GM19324 (cell line): ENCODE results near the gene TRPT1.
A peak's percentile ranks its signal among the peaks of the same experiment; 100 is the strongest.

Source experiments
- ATAC-seq: cut with Tn5 transposase; IDR thresholded peaks from one replicate; pipeline ENCODE4 v1.9.1; 2021; ENCODE audit warnings: mild to moderate bottlenecking, moderate library complexity; ENCODE audit not compliant: unreplicated experiment, low FRiP score

TRPT1 gene

DNA sequence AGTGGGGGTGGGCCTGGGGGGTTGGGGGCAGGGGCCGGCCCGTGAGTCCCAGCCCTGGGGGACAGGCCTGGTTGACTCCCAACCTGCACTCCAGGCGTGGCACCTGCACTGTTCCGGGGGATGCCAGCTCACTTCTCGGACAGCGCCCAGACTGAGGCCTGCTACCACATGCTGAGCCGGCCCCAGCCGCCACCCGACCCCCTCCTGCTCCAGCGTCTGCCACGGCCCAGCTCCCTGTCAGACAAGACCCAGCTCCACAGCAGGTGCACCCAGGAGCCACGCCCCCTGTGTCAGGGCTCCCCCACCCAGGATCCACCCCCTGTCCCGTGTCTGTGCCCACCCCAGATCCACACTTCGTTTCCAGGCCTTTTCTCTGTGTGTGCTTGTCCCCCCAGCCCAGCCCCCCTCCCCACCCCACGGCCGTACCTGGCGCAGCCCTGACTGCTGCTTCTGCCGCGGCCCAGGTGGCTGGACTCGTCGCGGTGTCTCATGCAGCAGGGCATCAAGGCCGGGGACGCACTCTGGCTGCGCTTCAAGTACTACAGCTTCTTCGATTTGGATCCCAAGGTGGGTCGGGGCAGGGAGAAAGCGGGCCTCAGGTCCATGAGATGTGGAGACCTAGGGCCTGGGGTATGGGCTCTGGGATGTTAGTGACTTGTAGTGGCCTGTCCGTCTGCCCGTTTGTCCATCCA lies 14.7 kb downstream of the TRPT1 start:
- no peak for ATAC-seq

DNA sequence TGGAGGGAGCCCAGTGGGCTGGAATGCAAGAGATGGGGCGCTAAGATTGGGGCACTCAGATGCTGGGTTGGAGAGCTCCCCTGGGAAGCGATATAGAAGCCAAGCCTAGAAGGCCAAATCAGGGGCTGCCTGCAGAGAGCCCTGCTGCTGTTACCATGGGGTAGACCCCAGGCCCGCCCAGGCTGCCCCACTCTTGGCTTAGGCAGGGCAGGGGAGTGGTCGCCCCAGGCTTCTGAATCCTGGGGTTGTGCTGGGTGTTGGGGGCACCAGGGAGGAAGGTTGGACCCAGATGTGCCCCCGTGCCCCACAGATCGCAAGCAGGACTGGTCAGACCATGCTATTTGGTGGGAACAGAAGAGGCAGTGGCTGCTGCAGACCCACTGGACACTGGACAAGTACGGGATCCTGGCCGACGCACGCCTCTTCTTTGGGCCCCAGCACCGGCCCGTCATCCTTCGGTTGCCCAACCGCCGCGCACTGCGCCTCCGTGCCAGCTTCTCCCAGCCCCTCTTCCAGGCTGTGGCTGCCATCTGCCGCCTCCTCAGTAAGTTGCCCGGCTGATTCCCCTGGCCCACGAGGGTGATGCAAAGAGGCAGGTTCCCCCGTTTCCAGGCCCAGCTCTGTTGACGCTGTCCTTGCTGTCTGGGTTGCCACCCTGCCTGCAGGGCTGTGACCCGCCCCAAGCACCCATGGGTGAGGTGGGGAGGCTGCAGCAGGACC lies 15.5 kb downstream of the TRPT1 start:
- ATAC-seq: no peak

DNA sequence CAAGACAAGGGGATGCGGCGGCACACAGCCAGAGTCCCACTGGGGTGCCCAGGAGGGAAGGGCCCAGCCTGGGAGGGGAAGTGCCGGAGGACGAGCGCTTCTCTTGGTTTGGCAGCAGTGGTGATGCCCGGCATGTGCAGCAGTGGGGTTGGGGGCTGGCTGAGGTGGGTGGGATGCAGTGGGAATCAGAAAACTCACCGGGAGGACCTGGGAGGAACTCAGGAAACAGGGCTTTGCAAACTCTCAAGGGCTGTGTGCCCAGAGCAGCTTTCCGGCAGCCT lies 16.5 kb downstream of the TRPT1 start:
- ATAC-seq: no peak

DNA sequence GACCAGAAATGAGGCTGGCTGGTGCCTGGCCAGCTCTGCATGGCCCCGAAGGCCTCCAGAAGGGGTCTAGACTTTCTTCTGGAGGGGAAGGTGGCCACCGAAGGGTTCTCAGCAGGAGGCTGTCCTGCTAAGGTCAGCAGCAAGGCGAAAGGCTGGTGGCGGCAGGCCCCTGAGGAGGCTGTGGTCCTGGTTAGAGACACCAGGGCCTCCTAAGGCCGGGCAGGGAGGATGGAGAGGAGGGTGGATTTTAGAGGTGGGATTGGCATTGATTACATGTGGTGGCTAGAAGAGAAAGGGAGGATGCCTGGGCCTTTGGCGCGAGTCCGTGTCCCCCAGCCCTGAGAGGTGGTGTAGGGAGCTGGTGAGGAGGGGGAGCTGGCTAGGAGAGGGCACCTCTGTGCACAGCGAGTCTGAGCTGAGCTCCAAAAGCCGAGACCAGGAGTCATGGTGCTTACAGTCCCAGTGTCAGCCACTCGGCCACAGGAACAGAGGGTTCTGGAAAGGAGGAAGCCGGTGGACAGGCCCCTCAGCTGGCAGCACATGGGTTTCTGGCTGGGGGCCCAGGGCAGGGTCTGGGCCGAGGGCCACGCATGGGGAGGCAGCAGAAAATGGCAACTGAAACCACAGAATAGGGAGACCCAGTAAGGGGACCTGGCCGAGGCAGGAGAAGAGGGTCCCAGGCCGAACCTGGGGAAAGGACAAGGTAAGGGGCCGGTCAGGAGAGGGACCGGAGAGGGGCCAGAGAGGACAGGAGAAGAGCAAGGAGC lies 17.0 kb downstream of the TRPT1 start:
- ATAC-seq: no peak

DNA sequence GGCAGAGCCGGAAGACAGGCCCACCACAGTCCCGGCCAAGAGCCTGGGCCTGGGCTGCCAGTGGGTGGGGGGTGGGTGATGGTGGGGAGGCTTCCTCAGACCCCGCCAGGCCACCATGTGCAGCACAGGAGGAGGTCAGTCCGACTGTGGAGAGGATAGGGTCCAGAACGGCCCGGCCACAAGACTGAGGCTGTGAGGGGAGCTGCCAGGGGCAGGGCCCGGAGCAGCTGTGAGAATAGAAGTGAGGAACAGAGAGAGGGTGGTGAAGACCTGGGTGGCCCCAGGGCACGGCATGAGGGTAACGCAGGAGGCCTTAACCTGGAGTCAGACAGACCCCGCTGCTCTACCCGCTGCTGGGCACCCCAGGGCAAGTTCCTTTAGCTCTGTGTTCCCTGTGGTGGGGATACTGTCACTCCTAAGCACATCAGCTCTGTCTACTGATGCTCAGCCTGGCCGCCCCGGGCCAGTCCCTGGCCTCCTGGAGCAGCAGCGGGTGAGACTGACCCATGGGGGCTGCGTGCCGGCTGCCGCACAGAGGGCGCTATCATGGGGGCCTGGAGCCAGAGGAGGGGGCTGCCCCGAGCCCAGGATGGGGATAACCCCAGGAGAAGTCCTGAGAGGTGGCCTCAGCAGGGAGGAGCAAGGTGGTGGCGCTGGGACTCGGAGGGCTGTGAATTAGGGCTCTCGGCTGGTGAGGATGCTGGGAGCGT lies 17.7 kb downstream of the TRPT1 start:
- no peak for ATAC-seq

DNA sequence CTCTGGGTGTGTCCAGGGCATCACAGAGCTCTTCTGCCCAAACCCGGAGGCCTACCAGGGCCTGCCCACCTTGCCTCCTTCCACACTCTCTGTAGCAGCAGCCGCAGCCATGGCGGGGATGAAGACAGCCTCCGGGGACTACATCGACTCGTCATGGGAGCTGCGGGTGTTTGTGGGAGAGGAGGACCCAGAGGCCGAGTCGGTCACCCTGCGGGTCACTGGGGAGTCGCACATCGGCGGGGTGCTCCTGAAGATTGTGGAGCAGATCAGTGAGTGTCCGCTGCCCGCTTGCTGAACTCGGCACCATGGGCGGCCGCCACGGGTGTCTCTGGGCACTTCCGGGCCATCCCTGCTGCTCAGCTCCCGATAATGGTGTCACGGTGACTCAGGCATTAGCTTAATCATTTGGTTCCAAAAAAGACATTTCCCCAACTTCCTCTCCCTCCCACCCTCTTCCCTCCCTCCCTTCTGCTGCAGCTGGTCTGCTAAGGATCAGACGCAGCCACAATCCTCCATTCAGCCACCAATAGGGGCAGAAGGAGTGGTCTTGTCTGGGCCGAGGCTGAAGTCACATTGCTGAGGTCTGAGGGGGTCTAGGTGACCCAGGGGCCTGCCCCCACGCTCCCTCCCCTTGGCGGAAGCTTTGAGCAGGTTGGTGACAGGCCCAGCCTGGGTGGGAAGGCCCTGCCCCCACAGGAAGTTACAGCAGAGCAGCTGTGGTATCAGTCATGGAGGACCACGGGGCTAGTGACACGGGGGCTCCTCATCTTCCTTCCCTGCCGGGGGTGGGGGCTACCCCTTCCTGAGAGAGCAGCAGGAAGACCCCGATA lies 18.5 kb downstream of the TRPT1 start:
- ATAC-seq: peak; percentile 42

DNA sequence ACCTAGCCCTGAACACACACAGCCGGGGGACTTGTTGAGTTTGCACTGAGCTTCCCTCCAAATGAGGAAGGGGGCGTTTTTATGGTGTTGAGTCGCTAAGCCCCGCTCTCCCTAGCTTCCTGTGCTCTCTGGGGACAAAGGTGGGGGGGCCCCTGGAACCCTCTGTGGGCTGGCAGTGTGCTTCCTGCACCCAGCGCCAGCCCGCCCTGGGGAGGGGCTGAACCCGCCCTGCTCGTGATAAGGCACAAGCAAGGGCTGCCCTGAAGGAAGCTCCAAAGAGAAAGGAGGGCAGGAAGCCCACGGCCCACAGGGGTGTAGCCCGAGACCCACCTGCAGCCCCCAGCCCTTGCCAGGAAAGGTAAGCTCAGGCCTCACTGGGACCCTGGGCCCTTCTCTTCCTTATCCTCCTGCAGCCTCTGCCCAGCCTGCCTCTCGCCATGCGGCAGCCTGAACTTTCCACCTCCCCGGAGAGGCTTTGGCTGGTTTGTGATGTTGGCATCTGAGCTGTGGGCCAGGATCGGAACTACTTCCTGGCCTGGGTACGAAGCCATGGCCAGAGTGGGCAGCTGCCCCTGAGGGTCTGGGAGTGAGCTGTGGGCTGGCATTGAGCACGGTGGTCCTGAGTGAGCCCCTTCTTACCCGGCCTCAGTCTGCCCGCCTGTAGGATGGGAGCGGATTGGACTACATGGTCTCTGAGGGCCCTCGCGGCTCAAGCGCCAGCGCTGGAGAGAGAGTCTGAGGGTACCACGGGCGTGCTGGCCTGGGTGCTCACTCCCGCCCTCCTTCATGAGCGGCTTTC lies 19.3 kb downstream of the TRPT1 start, which contains the start of gene FERMT3:
Gene FERMT3 (plus strand): TSS at position 265 of the 799 bp plus-strand sequence. CDS start 644 bp downstream, outside the sequence.
- ATAC-seq: no peak

DNA sequence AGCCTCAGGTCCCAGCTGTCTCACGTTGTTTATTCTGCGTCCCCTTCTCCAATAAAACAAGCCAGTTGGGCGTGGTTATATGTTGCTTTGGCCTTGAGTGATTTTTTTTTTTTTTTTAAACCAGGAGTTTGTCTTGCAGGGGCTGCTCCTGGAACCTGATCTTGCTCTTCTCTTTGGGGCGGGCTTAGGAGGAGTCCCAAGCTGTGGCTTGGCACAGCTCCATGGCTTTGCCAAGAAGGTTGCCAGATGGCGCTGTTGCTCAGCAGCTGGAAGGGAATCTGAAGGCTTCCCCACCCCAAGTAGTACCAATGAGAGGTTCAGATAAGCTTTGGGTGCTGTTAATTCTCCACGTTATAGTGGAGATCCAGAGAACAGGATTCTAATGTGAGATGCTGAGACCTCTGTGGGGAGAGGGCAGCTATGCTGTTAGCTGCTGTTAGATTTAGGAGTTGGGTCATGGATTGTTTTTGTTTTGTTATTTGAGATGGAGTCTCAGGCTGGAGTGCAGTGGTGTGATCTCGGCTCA lies 21.5 kb downstream of the TRPT1 start:
- no peak for ATAC-seq

DNA sequence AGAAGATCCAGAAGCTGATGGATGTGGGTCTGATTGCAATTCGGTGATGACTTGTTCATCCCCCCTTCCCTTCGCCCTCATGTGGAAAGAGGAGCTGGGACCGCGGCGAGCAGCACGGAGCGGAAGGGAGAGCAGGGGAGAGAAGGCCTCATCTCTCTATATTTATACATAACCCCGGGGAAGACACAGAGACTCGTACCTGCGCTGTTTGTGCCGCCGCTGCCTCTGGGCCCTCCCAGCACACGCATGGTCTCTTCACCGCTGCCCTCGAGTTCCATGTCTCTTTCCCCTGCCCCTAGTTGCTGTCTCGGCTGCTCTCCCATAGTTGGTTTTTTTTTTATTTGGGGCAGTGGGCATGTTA lies 21.9 kb downstream of the TRPT1 start:
- no peak for ATAC-seq

DNA sequence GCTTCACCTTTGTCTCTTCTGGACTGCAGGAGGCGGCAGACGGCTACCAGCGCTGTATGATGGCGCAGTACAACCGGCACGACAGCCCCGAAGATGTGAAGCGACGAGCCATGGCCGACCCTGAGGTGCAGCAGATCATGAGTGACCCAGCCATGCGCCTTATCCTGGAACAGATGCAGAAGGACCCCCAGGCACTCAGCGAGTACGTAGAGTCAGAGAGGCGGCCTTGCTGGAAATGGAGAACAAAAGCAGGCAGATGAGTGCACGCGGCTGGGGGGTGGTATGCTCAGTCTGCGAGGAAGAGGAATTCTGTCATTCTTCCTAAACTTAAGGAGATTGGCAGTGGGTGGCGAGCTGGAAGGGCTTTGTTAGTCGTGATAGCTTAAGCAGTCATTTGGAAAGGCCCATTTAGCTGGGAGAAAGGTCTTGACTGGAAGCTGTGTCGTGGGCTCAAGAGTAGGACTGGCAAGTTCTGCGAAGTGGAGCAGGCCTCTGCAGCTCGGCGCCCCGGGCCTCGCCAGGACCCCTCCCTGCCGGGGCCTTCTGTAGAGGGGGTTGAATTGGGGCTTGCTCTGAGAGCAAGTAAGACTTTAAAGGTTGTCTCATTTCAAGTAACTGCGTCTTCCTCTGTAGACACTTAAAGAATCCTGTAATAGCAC lies 22.4 kb downstream of the TRPT1 start:
- no peak for ATAC-seq

DNA sequence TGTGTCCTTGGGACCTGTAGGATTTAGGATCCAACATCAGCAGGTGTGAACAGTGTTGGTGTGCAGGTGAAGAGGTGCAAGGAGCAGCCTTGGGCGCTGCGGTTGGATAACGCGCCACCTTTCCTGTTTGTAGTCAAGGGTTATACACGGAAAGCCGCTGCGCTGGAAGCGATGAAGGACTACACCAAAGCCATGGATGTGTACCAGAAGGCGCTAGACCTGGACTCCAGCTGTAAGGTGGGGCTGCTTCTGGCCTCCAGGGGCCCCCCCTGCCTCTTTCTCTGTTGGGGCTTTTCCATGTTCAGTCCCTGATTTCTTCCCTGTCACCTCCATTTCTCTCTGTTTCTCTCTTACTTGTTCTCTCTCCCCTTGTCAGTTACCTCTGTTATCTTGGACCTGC lies 23.0 kb downstream of the TRPT1 start:
- ATAC-seq: no peak

DNA sequence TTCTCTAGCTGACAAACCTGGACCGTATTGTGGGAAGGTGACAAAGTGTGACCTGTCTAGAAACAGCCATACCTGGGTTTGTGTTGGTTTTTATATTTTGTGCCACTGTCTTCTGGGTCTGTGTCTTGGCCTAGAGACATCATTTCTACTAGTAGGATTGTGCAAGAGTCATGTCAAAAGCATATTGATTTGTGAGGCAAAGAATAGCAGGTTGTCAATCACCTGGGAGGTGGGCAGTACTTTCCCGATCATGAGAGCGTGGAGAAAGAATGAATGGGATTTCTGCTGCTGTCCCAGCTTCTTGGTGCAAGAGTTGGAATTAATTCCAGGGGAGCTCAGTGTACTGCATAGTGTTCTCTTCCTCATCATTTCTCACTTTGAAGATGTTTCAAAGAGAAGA lies 24.4 kb downstream of the TRPT1 start:
- ATAC-seq: no peak

DNA sequence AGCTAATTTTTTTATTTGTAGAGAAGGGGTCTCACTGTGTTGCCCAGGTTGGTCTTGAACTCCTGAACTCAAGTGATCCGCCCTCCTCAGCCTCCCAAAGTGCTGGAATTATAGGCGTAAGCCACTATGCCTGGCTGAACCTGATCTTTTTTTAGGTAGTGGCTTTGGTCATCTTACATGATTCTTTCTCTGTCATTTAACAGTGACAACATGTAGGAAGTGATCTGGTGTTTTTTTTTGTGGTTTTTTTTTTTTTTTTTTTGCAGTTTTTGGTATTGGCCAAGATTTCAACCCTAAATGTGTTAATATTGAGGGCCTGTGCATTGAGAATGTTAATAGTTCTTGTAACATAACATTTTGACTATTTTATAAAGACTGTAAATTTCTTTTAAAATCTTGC lies 27.5 kb downstream of the TRPT1 start:
- no peak for ATAC-seq

DNA sequence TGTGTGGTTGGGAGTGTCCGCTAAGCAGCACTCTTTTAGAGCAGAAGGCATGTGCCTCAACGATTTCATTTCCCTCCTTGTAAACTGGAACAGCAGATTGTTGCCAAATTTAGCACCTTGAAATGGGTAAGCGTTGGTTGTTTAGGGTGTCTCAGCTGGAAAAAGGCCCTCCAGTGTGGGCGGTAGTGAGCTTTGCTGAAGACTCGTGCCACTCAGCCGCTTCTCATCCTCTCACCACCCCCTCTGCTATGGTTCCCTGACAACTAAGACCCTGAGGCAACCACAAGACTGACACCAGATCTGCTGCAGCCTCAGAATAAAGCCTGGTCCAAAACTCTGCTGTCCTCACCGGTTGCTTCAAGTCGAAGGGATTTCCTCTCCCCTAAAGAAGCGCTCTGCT lies 29.4 kb downstream of the TRPT1 start:
- no peak for ATAC-seq

DNA sequence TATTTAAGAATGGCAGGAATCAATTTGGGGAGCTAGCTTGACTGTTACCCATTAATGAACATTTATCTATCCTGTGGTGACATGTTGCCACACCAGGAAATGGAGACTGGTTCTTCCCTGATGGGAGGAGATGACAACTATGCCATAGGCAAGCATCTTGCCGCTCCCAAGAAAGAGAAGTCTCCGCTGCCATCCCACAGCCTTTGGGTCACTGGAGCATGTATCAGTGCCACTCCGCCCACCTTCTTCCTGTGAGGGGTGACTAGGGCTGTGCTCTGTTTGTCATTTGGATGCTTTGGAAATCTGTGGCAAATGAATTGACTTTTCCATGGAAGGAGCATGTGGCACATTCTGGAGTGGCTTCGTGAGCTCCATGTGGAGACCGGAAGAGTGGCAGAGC lies 33.6 kb downstream of the TRPT1 start:
- no peak for ATAC-seq

DNA sequence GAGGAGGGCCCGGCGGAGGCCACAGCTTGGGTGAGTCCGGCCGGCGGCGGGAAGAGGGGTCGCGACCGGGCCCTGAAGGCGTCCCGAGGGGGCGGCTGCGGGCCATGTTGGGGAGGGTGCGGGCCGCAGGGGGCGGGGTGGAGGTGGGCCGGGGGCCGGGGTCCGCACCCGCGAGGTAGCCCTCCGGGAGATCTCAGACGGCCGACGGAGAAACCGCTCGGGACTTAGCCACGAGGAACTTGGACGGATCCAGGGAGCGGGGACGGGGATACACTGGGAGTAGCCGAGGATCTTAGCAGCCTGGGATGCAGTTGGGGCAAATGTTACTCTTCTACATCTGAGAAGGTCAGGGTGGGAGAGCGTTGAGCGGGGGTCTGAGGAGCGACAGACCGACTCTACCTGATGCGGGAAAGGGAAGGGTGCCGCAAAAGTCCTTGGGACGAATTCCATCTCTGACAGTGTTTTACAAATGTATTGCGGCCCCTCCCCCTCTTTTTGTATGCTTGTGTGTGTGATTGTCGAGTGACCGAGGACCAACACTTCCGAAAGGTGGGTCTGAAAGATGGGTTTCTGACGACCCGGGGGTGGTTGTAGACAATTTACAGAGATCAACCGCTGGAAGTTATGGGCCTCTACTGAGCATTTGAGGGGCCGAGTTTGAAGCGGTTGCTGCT lies 39.4 kb downstream of the TRPT1 start:
- ATAC-seq: peak; percentile 16

DNA sequence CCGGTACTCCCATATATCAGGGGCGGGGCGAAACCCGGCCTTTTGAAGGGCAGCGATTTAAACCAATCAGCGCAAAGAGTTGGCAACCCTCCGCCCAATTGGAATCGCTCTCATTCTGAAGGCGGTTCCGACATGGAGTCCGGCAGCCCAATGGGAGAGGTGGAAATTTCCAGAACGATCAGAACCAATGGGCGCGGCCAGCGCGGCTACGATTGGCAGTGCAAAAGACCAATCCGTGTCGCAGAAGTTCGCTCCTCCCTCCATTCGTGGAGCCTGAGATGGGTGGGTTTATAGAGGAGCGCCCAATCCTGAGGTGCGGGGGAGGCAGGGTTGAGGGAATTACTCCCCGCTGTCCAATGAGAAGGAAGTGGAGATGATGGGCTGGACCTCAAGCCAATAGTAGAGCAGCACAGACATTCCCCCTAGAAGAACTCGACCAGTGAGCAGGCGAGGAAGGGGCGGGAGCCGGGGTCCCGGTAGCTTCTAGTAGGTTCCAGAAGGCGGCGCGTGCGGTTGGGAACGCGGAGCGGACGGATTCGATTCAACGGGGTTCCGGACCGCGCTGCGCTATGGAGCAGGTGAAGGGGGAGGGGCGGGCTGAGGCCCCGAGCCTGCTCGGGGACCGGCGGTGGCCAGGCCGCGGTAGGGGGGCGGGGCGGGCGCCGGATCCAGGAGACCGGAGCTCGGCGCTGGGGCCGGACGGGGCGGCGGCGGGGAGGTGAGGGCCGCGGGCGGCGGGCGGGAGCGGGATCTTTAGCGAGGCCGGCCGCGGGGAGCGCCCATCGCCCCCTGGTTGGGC lies 40.1 kb downstream of the TRPT1 start, which contains the start of gene STIP1:
Gene STIP1 (plus strand): TSS at position 479 of the 799 bp plus-strand sequence. CDS start 91 bp downstream, at position 570.
- peak; percentile 92 for ATAC-seq
